OCI-LY7 (cell line): ENCODE measurements around the gene IFIT1. TPM values are rescaled to one million over a fixed set of nuclear protein-coding genes. Genes with fewer than 3 reads are reported as not detected.

Experiments
- total RNA-seq, 2 experiments: library from RNA; depleted of rRNA in 1 of 2; stranded (reverse); fragments of >200 nt in 1 of 2; shearing (Covaris generic) in 1 of 2; gene quantifications; 2 replicates each; pipeline ENCODE4 v1.2.3, GENCODE V29; 2014 to 2022

The IFIT1 gene
- total RNA-seq, 2 experiments from 2014 or later = not detected

Other genes starting within 250 kb of the IFIT1 start
- gene CH25H, start 185.3 kb upstream of the IFIT1 start, total RNA-seq (2014; rRNA removed; shearing (Covaris generic)) = not detected in 2 replicates
- not detected in 2 replicates for gene CH25H, start 185.3 kb upstream of the IFIT1 start, total RNA-seq (2022)
- gene LIPA, start 140.8 kb upstream of the IFIT1 start, total RNA-seq (2014; rRNA removed; shearing (Covaris generic)) = 8.9 and 11.7 TPM in 2 replicates
- gene LIPA, start 140.8 kb upstream of the IFIT1 start, total RNA-seq (2022) = 19.0 and 19.4 TPM in 2 replicates
- gene IFIT2, start 90.6 kb upstream of the IFIT1 start, total RNA-seq (2014; rRNA removed; shearing (Covaris generic)) = 0.26 and 0.57 TPM in 2 replicates
- gene IFIT2, start 90.6 kb upstream of the IFIT1 start, total RNA-seq (2022) = 0.37 and 0.72 TPM in 2 replicates
- gene IFIT3, start 64.6 kb upstream of the IFIT1 start, total RNA-seq (2014; rRNA removed; shearing (Covaris generic)) = 0.26 and 0.35 TPM in 2 replicates
- 0.17 and 0.39 TPM in 2 replicates for gene IFIT3, start 64.6 kb upstream of the IFIT1 start, total RNA-seq (2022)
- gene IFIT1B, start 14.6 kb upstream of the IFIT1 start, total RNA-seq (2014; rRNA removed; shearing (Covaris generic)) = not detected in 2 replicates
- gene IFIT1B, start 14.6 kb upstream of the IFIT1 start, total RNA-seq (2022) = not detected in 2 replicates
- 0.57 and 0.77 TPM in 2 replicates for gene IFIT5, start 21.9 kb downstream of the IFIT1 start, total RNA-seq (2014; rRNA removed; shearing (Covaris generic))
- gene IFIT5, start 21.9 kb downstream of the IFIT1 start, total RNA-seq (2022) = 0.17 and 0.36 TPM in 2 replicates
- gene SLC16A12, start 143.0 kb downstream of the IFIT1 start, total RNA-seq (2014; rRNA removed; shearing (Covaris generic)) = not detected in 2 replicates
- not detected in 2 replicates for gene SLC16A12, start 143.0 kb downstream of the IFIT1 start, total RNA-seq (2022)